Liver (tissue), 9 donors: Measurements from ENCODE around the gene YAE1. TPM values are rescaled to one million over a fixed set of nuclear protein-coding genes. Genes with fewer than 3 reads are reported as not detected.

Experiments
- DNase-seq: peaks from one replicate; pipeline ENCODE4 v3.0.0-alpha.2; 2017; ENCODE audit warnings: low spot score
- H3K27ac ChIP-seq, 2 donors: one replicate each; pipeline ENCODE4 v1.7.0; 2013; ENCODE audit warnings: inconsistent platforms in 2 of 2, low read length in 2 of 2, control low read depth in 1 of 2, low read depth in 1 of 2, mild to moderate bottlenecking in 1 of 2
- H3K27me3 ChIP-seq, 4 donors: one replicate each; pipeline versions ENCODE4 v1.6.1 to v1.7.0; 2013; ENCODE audit warnings: low read length in 3 of 4, inconsistent platforms in 1 of 4, mild to moderate bottlenecking in 1 of 4, moderate library complexity in 1 of 4; ENCODE audit not compliant: control insufficient read depth in 4 of 4, insufficient read depth in 4 of 4
- H3K36me3 ChIP-seq, 4 donors: one replicate each; pipeline versions ENCODE4 v1.6.1 to v1.7.0; 2013; ENCODE audit warnings: low read length in 3 of 4, mild to moderate bottlenecking in 3 of 4, low read depth in 1 of 4, moderate library complexity in 1 of 4; ENCODE audit not compliant: control insufficient read depth in 4 of 4, insufficient read depth in 3 of 4
- H3K4me1 ChIP-seq, 4 donors: one replicate each; pipeline versions ENCODE4 v1.6.1 to v1.7.0; 2013; ENCODE audit warnings: low read length in 3 of 4, mild to moderate bottlenecking in 3 of 4, moderate library complexity in 1 of 4; ENCODE audit not compliant: control insufficient read depth in 4 of 4, insufficient read depth in 4 of 4
- H3K4me3 ChIP-seq, 3 donors: one replicate each; pipeline versions ENCODE4 v1.6.1 to v1.7.0; 2013; ENCODE audit warnings: low read length in 3 of 3, control low read depth in 1 of 3, low read depth in 1 of 3, mild to moderate bottlenecking in 1 of 3
- H3K9ac ChIP-seq, 2 donors: one replicate each; pipeline ENCODE4 v1.7.0; 2013; ENCODE audit warnings: low read length in 2 of 2, mild to moderate bottlenecking in 2 of 2, moderate library complexity in 2 of 2, control low read depth in 1 of 2, low read depth in 1 of 2
- H3K9me3 ChIP-seq, 4 donors: one replicate each; pipeline versions ENCODE4 v1.6.1 to v1.7.0; 2013; ENCODE audit warnings: low read length in 3 of 4; ENCODE audit not compliant: control insufficient read depth in 4 of 4
- EGR1 ChIP-seq, 2 donors: IDR thresholded peaks; 2 replicates each; pipeline ENCODE4 v1.6.1; 2016 to 2018; ENCODE audit warnings: antibody characterized with exemption in 2 of 2, low read depth in 2 of 2
- FOXA1 ChIP-seq: IDR thresholded peaks from 2 replicates; pipeline ENCODE4 v1.6.1; 2016; ENCODE audit warnings: antibody characterized with exemption
- FOXA2 ChIP-seq: IDR thresholded peaks from 2 replicates; pipeline ENCODE4 v1.6.1; 2016; ENCODE audit warnings: antibody characterized with exemption
- GABPA ChIP-seq, 2 donors: IDR thresholded peaks in 1 of 2; conservative IDR thresholded peaks in 1 of 2; 2 replicates each; pipeline ENCODE4 v1.6.1; 2016; ENCODE audit warnings: antibody characterized with exemption in 2 of 2, mild to moderate bottlenecking in 1 of 2, moderate library complexity in 1 of 2
- HNF4A ChIP-seq, 2 donors: conservative IDR thresholded peaks; 2 replicates each; pipeline ENCODE4 v1.6.1; 2016; ENCODE audit warnings: antibody characterized with exemption in 2 of 2, mild to moderate bottlenecking in 2 of 2
- HNF4G ChIP-seq: IDR thresholded peaks from 2 replicates; pipeline ENCODE4 v1.6.1; 2016; ENCODE audit warnings: antibody characterized with exemption
- JUND ChIP-seq, 2 donors: IDR thresholded peaks; 2 replicates each; pipeline ENCODE4 v1.6.1; 2016; ENCODE audit warnings: antibody characterized with exemption in 2 of 2
- NR2F2 ChIP-seq: IDR thresholded peaks from 2 replicates; pipeline ENCODE4 v1.6.1; 2016; ENCODE audit warnings: antibody characterized with exemption
- RAD21 ChIP-seq, 2 donors: IDR thresholded peaks; 2 replicates each; pipeline ENCODE4 v1.6.1; 2016; ENCODE audit warnings: antibody characterized with exemption in 2 of 2, mild to moderate bottlenecking in 2 of 2
- RXRA ChIP-seq, 2 donors: IDR thresholded peaks; 2 replicates each; pipeline ENCODE4 v1.6.1; 2017 to 2018; ENCODE audit warnings: antibody characterized with exemption in 2 of 2, mild to moderate bottlenecking in 1 of 2
- SP1 ChIP-seq: IDR thresholded peaks from 2 replicates; pipeline ENCODE4 v1.6.1; 2018; ENCODE audit warnings: antibody characterized with exemption, mild to moderate bottlenecking
- TAF1 ChIP-seq: conservative IDR thresholded peaks from 2 replicates; pipeline ENCODE4 v1.6.1; 2016; ENCODE audit warnings: antibody characterized with exemption, mild to moderate bottlenecking
- YY1 ChIP-seq: IDR thresholded peaks from 2 replicates; pipeline ENCODE4 v1.6.1; 2016; ENCODE audit warnings: antibody characterized with exemption, mild to moderate bottlenecking
- WGBS: extraction: QIAGEN DNeasy Blood & Tissue Kit; methylation state at CpG from one replicate; pipeline ENCODE4 v1.1.7; 2013; 5-methylcytosine and 5-hydroxymethylcytosine counted together
- polyA plus RNA-seq, 2 donors: library from polyadenylated mRNA; stranded (reverse) in 1 of 2; unstranded in 1 of 2; fragments of 200-250 nt in 1 of 2; fragments of >200 nt in 1 of 2; fragmentation: Nextera tagmentation in 1 of 2; extraction: Ambion mirVana in 1 of 2; gene quantifications; one replicate each; pipeline versions ENCODE4 v1.2.1 to v1.2.3, GENCODE V29; 2013 to 2015
- total RNA-seq, 2 donors: library from RNA; depleted of rRNA; stranded (reverse); fragments of >200 nt; gene quantifications; one replicate each; pipeline ENCODE4 v1.2.3, GENCODE V29; 2014
- TF ChIP-seq, protein P1 (sequence below): IDR thresholded peaks from 2 replicates; pipeline ENCODE4 v1.6.1; 2016; ENCODE audit warnings: antibody characterized with exemption, mild to moderate bottlenecking
- TF ChIP-seq, protein P2 (sequence below): IDR thresholded peaks from 2 replicates; pipeline ENCODE4 v1.6.1; 2016; ENCODE audit warnings: antibody characterized with exemption
- TF ChIP-seq, protein P3 (sequence below): IDR thresholded peaks from 2 replicates; pipeline ENCODE4 v1.6.1; 2016; ENCODE audit warnings: antibody characterized with exemption
- TF ChIP-seq, protein P4 (sequence below): IDR thresholded peaks from 2 replicates; pipeline ENCODE4 v1.6.1; 2016; ENCODE audit warnings: antibody characterized with exemption
- TF ChIP-seq, protein P5 (sequence below): fragments of 150-350 bp; IDR thresholded peaks from 2 replicates; pipeline ENCODE4 v1.5.1; 2017; ENCODE audit warnings: improper control_type of control experiment, low read depth, low read length; ENCODE audit not compliant: missing input control
- donor health status: healthy.
- donor health status: healthy.
- donor health status: healthy.
- donor health status: healthy.
- donor health status: healthy.

The YAE1 gene
- total and polyA plus RNA-seq, 4 donors: 6.7 to 12.0 (median 9.9) TPM

DNA sequence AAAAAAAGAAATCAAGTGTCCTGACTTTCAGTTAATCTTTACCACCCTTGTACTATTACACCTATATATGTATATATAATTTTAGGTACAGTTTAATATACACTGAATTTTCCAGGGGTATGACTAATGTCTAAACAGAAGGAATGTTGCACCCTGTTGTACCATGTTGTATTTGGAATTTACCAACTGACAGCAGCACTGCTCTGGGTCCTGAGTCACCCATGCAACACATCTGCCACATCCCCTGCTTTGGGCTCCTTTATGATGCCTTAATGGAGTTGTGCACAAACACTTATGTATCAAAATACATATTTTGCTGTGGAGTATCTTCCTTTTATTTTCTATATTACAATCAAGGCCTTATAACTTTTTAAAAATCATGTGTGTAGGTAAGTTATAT lies 21.2 kb downstream of the YAE1 start:
- TF ChIP-seq, protein P1, sequence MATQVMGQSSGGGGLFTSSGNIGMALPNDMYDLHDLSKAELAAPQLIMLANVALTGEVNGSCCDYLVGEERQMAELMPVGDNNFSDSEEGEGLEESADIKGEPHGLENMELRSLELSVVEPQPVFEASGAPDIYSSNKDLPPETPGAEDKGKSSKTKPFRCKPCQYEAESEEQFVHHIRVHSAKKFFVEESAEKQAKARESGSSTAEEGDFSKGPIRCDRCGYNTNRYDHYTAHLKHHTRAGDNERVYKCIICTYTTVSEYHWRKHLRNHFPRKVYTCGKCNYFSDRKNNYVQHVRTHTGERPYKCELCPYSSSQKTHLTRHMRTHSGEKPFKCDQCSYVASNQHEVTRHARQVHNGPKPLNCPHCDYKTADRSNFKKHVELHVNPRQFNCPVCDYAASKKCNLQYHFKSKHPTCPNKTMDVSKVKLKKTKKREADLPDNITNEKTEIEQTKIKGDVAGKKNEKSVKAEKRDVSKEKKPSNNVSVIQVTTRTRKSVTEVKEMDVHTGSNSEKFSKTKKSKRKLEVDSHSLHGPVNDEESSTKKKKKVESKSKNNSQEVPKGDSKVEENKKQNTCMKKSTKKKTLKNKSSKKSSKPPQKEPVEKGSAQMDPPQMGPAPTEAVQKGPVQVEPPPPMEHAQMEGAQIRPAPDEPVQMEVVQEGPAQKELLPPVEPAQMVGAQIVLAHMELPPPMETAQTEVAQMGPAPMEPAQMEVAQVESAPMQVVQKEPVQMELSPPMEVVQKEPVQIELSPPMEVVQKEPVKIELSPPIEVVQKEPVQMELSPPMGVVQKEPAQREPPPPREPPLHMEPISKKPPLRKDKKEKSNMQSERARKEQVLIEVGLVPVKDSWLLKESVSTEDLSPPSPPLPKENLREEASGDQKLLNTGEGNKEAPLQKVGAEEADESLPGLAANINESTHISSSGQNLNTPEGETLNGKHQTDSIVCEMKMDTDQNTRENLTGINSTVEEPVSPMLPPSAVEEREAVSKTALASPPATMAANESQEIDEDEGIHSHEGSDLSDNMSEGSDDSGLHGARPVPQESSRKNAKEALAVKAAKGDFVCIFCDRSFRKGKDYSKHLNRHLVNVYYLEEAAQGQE: no peak
- TF ChIP-seq TAF1 (no peak), HNF4G (no peak), NR2F2 (no peak), HNF4A (conservative IDR thresholded peaks at IDR 0.05) (no peak), JUND (IDR thresholded peaks at IDR 0.05) (no peak), FOXA2 (no peak), RXRA (IDR thresholded peaks at IDR 0.05) (no peak)
- TF ChIP-seq, protein P2, sequence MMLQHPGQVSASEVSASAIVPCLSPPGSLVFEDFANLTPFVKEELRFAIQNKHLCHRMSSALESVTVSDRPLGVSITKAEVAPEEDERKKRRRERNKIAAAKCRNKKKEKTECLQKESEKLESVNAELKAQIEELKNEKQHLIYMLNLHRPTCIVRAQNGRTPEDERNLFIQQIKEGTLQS: no peak
- TF ChIP-seq, protein P3, sequence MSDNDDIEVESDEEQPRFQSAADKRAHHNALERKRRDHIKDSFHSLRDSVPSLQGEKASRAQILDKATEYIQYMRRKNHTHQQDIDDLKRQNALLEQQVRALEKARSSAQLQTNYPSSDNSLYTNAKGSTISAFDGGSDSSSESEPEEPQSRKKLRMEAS: no peak

DNA sequence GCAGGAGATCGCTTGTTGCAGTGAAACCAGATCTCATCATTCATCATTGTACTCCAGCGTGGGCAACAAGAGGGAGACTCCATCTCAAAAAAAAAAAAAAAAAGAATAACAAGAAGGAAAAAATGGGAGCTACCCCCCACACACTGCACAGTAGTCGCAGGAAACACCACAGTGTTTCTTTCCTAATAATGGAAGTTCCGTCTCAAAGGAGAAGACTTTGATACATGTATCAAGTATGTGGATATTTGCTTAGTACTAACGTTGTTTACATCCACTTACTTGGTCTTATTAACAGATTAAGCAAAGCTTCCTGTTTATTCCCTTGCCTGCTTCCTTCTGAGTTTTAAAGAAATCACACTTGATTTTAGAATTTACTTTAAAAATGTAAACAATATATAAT lies 22.2 kb downstream of the YAE1 start:
- 66% methylated on average over 5 of the region's 5 CpGs for WGBS
- Histone ChIP-seq H3K4me1 (no peaks in the 10 kb centered on the region), H3K27me3 (no peaks in the 10 kb centered on the region), H3K27ac (no peak overlapping the region), H3K4me3 (no peak overlapping the region), H3K9me3 (no peaks in the 10 kb centered on the region), H3K9ac (no peak overlapping the region), H3K36me3 (no peaks in the 10 kb centered on the region)
- no peak for TF ChIP-seq EGR1 (IDR thresholded peaks at IDR 0.05; ENCODE audit: low read depth in 2 of 2)
- TF ChIP-seq, protein P3: no peak
- TF ChIP-seq TAF1: no peak
- no peak for TF ChIP-seq SP1
- TF ChIP-seq JUND (IDR thresholded peaks at IDR 0.05): no peak
- TF ChIP-seq, protein P2: no peak
- no peak for TF ChIP-seq RAD21 (IDR thresholded peaks at IDR 0.05)
- TF ChIP-seq, protein P4, sequence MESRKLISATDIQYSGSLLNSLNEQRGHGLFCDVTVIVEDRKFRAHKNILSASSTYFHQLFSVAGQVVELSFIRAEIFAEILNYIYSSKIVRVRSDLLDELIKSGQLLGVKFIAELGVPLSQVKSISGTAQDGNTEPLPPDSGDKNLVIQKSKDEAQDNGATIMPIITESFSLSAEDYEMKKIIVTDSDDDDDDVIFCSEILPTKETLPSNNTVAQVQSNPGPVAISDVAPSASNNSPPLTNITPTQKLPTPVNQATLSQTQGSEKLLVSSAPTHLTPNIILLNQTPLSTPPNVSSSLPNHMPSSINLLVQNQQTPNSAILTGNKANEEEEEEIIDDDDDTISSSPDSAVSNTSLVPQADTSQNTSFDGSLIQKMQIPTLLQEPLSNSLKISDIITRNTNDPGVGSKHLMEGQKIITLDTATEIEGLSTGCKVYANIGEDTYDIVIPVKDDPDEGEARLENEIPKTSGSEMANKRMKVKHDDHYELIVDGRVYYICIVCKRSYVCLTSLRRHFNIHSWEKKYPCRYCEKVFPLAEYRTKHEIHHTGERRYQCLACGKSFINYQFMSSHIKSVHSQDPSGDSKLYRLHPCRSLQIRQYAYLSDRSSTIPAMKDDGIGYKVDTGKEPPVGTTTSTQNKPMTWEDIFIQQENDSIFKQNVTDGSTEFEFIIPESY: no peak
- TF ChIP-seq GABPA (IDR thresholded peaks at IDR 0.05 in 1 of 2, conservative IDR thresholded peaks at IDR 0.05 in 1 of 2): no peak
- TF ChIP-seq YY1: no peak
- TF ChIP-seq FOXA2: no peak
- no peak for TF ChIP-seq FOXA1
- no peak for TF ChIP-seq HNF4G
- TF ChIP-seq, protein P1: no peak
- no peak for TF ChIP-seq HNF4A (conservative IDR thresholded peaks at IDR 0.05)
- TF ChIP-seq, protein P5, sequence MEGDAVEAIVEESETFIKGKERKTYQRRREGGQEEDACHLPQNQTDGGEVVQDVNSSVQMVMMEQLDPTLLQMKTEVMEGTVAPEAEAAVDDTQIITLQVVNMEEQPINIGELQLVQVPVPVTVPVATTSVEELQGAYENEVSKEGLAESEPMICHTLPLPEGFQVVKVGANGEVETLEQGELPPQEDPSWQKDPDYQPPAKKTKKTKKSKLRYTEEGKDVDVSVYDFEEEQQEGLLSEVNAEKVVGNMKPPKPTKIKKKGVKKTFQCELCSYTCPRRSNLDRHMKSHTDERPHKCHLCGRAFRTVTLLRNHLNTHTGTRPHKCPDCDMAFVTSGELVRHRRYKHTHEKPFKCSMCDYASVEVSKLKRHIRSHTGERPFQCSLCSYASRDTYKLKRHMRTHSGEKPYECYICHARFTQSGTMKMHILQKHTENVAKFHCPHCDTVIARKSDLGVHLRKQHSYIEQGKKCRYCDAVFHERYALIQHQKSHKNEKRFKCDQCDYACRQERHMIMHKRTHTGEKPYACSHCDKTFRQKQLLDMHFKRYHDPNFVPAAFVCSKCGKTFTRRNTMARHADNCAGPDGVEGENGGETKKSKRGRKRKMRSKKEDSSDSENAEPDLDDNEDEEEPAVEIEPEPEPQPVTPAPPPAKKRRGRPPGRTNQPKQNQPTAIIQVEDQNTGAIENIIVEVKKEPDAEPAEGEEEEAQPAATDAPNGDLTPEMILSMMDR: no peak
- TF ChIP-seq NR2F2: no peak
- DNase-seq: no peak

More for the DNA sequence above, 21.2 kb downstream of the YAE1 start:
- H3K4me1 ChIP-seq: no peaks in the 10 kb centered on the region
- no peaks in the 10 kb centered on the region for H3K36me3 ChIP-seq
- no peak overlapping the region for H3K9ac ChIP-seq
- H3K4me3 ChIP-seq: no peak overlapping the region
- H3K27ac ChIP-seq: no peak overlapping the region
- no peak for DNase-seq
- no peaks in the 10 kb centered on the region for H3K9me3 ChIP-seq
- no peaks in the 10 kb centered on the region for H3K27me3 ChIP-seq
